Glutamatergic neuron (in vitro differentiated cells): Measurements from ENCODE around the gene CYP2A7. TPM values are rescaled to one million over a fixed set of nuclear protein-coding genes. Genes with fewer than 3 reads are reported as not detected.
"Not testable (repeated sequence)": the region's sequence is repeated elsewhere in the genome, so short reads cannot be mapped to it uniquely, and the experiment has no call there.

ENCODE experiments used
- DNase-seq: peaks from one replicate; pipeline ENCODE4 v3.0.0; 2022
- H3K27ac Mint-ChIP-seq: one replicate; pipeline ENCODE4 v1.8.0; 2020; ENCODE audit warnings: mild to moderate bottlenecking, mixed read lengths, inconsistent platforms; ENCODE audit not compliant: unreplicated experiment
- H3K27me3 Mint-ChIP-seq: one replicate; pipeline ENCODE4 v1.8.0; 2020; ENCODE audit warnings: mild to moderate bottlenecking, moderate library complexity, mixed read lengths, inconsistent platforms; ENCODE audit not compliant: unreplicated experiment
- H3K36me3 Mint-ChIP-seq: one replicate; pipeline ENCODE4 v1.8.0; 2020; ENCODE audit warnings: mild to moderate bottlenecking, mixed read lengths, inconsistent platforms; ENCODE audit not compliant: unreplicated experiment
- H3K4me1 Mint-ChIP-seq: one replicate; pipeline ENCODE4 v1.8.0; 2020; ENCODE audit warnings: mild to moderate bottlenecking, low read depth, mixed read lengths, inconsistent platforms; ENCODE audit not compliant: unreplicated experiment
- H3K4me3 Mint-ChIP-seq: one replicate; pipeline ENCODE4 v1.8.0; 2020; ENCODE audit warnings: mild to moderate bottlenecking, mixed read lengths, inconsistent platforms; ENCODE audit not compliant: unreplicated experiment
- H3K9me3 Mint-ChIP-seq: one replicate; pipeline ENCODE4 v1.8.0; 2020; ENCODE audit warnings: mild to moderate bottlenecking, moderate library complexity, mixed read lengths, inconsistent platforms; ENCODE audit not compliant: unreplicated experiment
- total RNA-seq: library from RNA; stranded (reverse); fragmentation: NEBNext Ultra II Directional; extraction: Animal tissue kit (Norgen Biotek cat#: 25700); gene quantifications from one replicate; pipeline ENCODE4 v1.2.1, GENCODE V29; 2021; ENCODE audit not compliant: unreplicated experiment
- TF ChIP-seq, protein P1 (sequence below): fragments of 200-600 bp; sonication (generic); IDR thresholded peaks from one replicate; pipeline ENCODE4 v1.5.0; 2021; ENCODE audit not compliant: partially characterized antibody, unreplicated experiment

CYP2A7 gene
- total RNA-seq, 1 donor from 2014 or later, result not detected

DNA sequence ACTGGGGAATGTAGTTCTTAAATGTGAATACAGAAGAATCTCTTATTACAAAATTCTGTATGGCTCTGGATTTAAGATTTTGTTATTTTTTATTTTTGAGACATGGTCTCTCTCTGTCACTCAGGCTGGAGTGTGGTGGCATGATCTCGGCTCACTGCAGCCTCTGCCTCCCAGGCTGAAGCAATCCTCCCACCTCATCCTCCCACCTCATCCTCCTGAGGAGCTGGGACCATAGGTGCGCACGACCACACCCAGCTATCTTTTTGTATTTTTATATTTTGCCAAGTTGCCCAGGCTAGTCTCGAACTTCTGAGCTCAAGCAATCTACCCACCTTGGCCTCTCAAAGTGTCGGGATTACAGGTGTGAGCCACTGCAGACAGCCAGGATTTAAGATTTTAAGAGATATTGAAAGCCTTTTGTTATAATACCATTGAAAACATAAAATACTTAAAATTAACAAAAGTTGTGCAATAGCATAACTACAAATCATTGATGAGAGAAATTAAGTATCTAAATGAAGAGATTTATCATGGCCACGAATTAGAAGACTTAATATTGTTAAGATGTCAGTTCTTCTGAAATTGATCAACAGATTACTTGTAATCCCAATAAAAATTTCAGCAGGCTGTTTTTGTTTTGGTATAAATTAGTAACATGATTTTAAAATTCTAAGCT, 45.1 kb downstream of the CYP2A7 start:
- Mint-ChIP-seq H3K27ac (no peak overlapping the region), H3K9me3 (no peaks in the 10 kb centered on the region), H3K36me3 (no peaks in the 10 kb centered on the region), H3K4me3 (no peak overlapping the region), H3K27me3 (peaks cover 4% of the 10 kb centered on the region), H3K4me1 (no peaks in the 10 kb centered on the region)
- DNase-seq, result no peak
- TF ChIP-seq, protein P1, sequence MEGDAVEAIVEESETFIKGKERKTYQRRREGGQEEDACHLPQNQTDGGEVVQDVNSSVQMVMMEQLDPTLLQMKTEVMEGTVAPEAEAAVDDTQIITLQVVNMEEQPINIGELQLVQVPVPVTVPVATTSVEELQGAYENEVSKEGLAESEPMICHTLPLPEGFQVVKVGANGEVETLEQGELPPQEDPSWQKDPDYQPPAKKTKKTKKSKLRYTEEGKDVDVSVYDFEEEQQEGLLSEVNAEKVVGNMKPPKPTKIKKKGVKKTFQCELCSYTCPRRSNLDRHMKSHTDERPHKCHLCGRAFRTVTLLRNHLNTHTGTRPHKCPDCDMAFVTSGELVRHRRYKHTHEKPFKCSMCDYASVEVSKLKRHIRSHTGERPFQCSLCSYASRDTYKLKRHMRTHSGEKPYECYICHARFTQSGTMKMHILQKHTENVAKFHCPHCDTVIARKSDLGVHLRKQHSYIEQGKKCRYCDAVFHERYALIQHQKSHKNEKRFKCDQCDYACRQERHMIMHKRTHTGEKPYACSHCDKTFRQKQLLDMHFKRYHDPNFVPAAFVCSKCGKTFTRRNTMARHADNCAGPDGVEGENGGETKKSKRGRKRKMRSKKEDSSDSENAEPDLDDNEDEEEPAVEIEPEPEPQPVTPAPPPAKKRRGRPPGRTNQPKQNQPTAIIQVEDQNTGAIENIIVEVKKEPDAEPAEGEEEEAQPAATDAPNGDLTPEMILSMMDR, result no peak

DNA sequence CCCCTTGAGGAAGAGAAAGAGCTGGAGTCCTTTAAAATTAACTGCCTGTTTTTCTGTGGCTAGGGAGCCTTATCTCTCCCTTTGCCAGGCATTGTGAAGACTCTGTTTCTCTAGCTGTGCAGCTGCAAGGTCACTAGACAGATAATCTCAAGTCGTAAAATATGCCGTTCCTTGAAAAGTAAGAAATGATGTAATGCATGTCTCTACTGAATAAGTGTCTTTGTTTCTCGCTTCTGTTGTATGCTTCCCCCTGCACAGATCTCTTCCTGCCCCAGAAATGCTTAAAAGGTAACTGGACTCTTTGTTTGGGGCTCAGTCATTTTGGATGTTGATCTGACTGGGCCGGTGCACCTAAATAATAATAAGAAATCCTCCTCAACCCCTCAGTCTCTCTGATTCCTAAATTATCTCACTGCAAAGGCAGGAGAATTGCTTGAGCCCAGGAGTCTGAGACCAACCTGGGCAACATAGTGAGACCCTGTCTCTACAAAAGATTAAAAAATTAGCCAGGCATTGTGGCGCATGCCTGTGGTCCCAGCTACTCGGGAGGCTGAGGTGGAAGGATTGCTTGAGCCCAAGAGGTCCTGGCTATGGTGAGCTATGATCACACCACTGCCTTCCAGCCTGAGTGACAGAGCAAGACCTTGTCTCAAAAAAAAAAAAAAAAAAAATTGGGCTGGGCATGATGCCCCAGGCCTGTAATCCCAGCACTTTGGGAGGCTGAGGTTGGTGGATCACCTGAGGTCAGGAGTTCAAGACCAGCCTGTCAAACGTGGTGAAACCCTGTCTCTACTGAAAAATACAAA, 48.1 kb downstream of the CYP2A7 start:
- not testable (repeated sequence) for DNase-seq, H3K4me1 Mint-ChIP-seq, H3K27ac Mint-ChIP-seq, H3K27me3 Mint-ChIP-seq, H3K9me3 Mint-ChIP-seq, H3K4me3 Mint-ChIP-seq, H3K36me3 Mint-ChIP-seq

DNA sequence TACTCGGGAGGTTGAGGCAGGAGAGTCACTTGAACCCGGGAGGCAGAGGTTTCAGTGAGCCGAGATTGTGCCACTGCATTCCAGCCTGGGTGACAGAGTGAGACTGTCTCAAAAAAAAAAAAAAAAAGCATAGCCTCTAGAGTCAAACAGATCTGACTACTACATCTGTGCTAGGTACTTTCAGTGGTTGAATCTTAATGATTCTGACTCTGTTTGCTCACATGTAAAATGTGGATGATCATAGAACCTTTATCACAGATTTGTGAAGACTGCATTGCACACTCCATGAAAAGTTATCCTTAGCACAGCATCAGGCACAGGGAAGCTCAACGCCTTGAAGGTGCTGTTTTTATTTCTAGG, 49.6 kb downstream of the CYP2A7 start:
- not testable (repeated sequence) for H3K36me3 Mint-ChIP-seq, H3K4me1 Mint-ChIP-seq, DNase-seq, H3K9me3 Mint-ChIP-seq, H3K27ac Mint-ChIP-seq, H3K27me3 Mint-ChIP-seq, H3K4me3 Mint-ChIP-seq

DNA sequence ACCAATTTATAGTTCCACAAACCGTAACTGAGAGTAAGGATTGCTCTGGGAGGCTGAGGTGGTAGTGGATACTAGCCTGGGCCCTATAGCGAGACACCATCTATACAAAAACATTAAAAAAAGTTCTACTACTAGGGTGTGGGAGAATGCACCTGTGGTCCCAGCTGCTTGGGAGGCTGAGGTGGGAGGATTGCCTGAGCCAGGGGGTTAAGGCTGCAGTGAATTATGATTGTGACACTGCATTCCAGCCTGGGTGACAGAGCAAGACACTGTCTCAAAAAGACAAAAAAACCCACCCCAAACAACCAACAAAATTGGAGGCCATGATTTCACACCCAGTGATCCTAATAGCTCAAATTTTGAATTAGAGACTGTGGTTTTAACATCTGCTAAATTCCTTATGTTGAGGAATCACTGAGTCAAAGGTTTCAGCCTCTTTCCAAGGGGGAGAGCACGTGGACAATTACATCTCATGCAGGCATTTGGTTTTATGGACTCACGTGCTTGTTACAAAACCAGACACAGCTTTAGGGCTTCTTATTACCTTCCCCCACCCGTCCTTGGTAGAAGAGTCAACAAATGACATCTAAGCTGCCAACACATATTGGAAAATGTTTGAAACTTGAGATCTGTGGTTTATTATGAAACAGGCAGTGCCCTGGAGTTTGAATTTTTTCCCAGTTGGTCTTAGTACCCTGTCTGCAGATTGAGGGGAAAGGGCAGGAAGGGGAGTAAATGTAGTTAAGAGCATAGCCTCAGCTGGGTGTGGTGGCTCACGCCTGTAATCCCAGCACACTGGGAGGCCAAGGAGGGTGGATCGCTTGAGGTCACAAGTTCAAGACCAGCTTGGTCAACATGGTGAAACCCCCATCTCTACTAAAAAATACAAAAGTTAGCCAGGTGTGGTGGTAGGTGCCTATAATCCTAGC, 50.3 kb downstream of the CYP2A7 start:
- Mint-ChIP-seq H3K4me1 (no peaks in the 10 kb centered on the region), H3K27ac (no peak overlapping the region), H3K36me3 (peaks cover 7% of the 10 kb centered on the region), H3K9me3 (no peaks in the 10 kb centered on the region), H3K27me3 (peaks cover 5% of the 10 kb centered on the region), H3K4me3 (no peak overlapping the region)
- TF ChIP-seq, protein P1, result no peak
- DNase-seq, result no peak

DNA sequence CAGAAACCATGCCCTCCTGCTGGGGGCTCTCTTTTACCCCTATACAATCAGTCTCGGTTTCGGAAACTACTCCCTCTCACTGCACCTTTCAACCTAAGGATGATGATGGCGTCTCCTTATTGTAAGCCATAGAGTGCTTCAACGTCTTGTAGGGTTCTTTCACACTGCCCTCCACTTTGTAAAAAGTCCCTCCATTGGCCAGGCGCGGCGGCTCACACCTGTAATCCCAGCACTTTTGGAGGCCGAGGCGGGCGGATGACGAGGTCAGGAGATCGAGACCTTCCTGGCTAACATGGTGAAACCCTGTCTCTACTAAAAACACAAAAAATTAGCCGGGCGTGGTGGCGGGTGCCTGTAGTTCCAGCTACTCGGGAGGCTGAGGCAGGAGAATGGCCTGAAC, 51.3 kb downstream of the CYP2A7 start:
- H3K4me3 Mint-ChIP-seq, H3K27ac Mint-ChIP-seq, H3K36me3 Mint-ChIP-seq, H3K9me3 Mint-ChIP-seq, H3K4me1 Mint-ChIP-seq, H3K27me3 Mint-ChIP-seq, DNase-seq: not testable (repeated sequence)

DNA sequence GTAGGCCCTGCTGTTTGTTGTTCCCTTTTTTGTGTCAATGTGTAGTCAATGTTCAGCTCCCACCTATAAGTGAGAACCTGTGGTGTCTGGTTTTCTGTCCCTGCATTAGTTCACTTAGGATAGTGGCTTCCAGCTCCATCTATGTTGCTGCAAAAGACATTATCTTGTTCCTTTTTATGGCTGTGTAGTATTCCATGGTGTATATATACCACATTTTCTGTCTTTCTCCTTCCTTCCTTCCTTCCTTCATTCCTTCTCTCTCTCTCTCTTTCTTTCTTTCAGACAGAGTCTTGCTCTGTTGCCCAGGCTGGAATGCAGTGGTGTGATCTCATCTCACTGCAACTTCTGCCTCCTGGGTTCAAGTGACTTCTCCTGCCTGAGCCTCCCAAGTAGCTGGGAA, 52.8 kb downstream of the CYP2A7 start:
- peaks cover 9% of the 10 kb centered on the region for H3K36me3 Mint-ChIP-seq

More for the DNA sequence above, 52.8 kb downstream of the CYP2A7 start:
- Mint-ChIP-seq H3K27me3 (peaks cover 4% of the 10 kb centered on the region), H3K4me3 (no peak overlapping the region), H3K27ac (no peak overlapping the region), H3K4me1 (no peaks in the 10 kb centered on the region), H3K9me3 (peaks cover 1% of the 10 kb centered on the region)
- DNase-seq, result no peak
- TF ChIP-seq, protein P1, result no peak
